ENCODE measurements around the gene ABCB11.

DNA sequence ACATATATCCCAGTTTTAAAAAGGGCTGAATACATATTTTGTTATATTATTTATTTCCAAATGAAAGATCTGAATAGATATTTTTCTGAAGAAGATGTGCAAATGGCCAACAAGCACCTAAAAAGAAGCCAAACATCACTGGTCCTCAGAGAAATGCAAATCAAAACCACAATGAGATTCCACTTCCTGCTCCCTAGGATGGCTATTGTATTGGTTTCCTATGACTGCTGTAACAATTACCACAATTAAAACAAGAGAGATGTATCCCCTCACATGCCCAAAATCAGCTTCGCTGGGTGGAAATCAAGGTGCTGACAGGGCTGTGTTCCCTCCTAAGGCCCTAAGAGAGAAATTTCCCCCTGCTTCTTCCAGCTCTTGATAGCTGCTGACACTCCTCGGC lies 23.2 kb downstream of the ABCB11 start:
- no peak for TF ChIP-seq POLR2A (IDR thresholded peaks at IDR 0.05)
- TF ChIP-seq, protein P1, sequence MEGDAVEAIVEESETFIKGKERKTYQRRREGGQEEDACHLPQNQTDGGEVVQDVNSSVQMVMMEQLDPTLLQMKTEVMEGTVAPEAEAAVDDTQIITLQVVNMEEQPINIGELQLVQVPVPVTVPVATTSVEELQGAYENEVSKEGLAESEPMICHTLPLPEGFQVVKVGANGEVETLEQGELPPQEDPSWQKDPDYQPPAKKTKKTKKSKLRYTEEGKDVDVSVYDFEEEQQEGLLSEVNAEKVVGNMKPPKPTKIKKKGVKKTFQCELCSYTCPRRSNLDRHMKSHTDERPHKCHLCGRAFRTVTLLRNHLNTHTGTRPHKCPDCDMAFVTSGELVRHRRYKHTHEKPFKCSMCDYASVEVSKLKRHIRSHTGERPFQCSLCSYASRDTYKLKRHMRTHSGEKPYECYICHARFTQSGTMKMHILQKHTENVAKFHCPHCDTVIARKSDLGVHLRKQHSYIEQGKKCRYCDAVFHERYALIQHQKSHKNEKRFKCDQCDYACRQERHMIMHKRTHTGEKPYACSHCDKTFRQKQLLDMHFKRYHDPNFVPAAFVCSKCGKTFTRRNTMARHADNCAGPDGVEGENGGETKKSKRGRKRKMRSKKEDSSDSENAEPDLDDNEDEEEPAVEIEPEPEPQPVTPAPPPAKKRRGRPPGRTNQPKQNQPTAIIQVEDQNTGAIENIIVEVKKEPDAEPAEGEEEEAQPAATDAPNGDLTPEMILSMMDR (IDR thresholded peaks at IDR 0.05), result no peak

Measured in sigmoid colon (tissue), 3 donors.